SJCRH30 (cell line): ENCODE measurements around the gene GRK3. TPM values are rescaled to one million over a fixed set of nuclear protein-coding genes. Genes with fewer than 3 reads are reported as not detected.
"Not testable (repeated sequence)": the region's sequence is repeated elsewhere in the genome, so short reads cannot be mapped to it uniquely, and the experiment has no call there.

Source experiments
- DNase-seq, 2 experiments: peaks; one replicate each; pipeline ENCODE4 v3.0.0-alpha.2; 2015 to 2020
- H3K27ac ChIP-seq: fragments of 250-450 bp; sonication (Bioruptor Pico); 2 replicates; pipeline ENCODE4 v1.5.1; 2020; ENCODE audit warnings: mild to moderate bottlenecking, moderate library complexity
- H3K27me3 ChIP-seq: fragments of 250-450 bp; sonication (Bioruptor Pico); 2 replicates; pipeline ENCODE4 v1.5.1; 2020; ENCODE audit warnings: mild to moderate bottlenecking, moderate library complexity
- H3K36me3 ChIP-seq: fragments of 250-450 bp; sonication (Bioruptor Pico); 2 replicates; pipeline ENCODE4 v1.5.1; 2020; ENCODE audit warnings: mild to moderate bottlenecking, moderate library complexity
- H3K4me1 ChIP-seq: fragments of 250-450 bp; sonication (Bioruptor Pico); 2 replicates; pipeline ENCODE4 v1.5.1; 2020; ENCODE audit warnings: mild to moderate bottlenecking, moderate library complexity
- H3K4me3 ChIP-seq: fragments of 250-450 bp; sonication (Bioruptor Pico); 2 replicates; pipeline ENCODE4 v1.5.1; 2020; ENCODE audit warnings: mild to moderate bottlenecking, moderate library complexity
- H3K9me3 ChIP-seq: fragments of 250-450 bp; sonication (Bioruptor Pico); replicated peaks from 2 replicates; pipeline ENCODE4 v1.5.1; 2020; ENCODE audit warnings: mild to moderate bottlenecking, moderate library complexity
- total RNA-seq: library from RNA; depleted of rRNA; stranded (reverse); fragments of >200 nt; shearing (Covaris generic); gene quantifications from 2 replicates; pipeline ENCODE4 v1.2.3, GENCODE V29; 2014

Gene GRK3
- total RNA-seq, 1 experiment from 2014 or later = 45.6 TPM

DNA sequence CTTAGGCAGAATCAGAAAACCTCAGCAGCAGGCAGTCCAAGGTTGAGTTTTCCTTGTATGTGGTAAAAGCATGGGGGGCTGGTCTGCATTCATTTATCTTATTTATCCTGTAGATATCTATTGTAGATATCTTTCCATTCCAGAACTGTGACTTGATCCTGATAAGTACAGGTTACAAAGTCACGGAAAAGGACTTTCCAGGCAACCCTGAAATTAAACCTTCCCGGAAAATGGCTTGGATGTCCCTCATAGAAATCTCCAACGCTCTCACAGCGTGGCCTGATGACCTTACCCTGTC, 128.7 kb downstream of the GRK3 start:
- DNase-seq = peak in 1 of 2 experiments; percentile 32
- H3K36me3 ChIP-seq = peaks cover 82% of the 10 kb centered on the region
- no peak overlapping the region for H3K4me3 ChIP-seq
- peaks cover 49% of the 10 kb centered on the region for H3K4me1 ChIP-seq
- H3K9me3 ChIP-seq = no peaks in the 10 kb centered on the region
- no peaks in the 10 kb centered on the region for H3K27me3 ChIP-seq
- peak overlapping the region; percentile 66 for H3K27ac ChIP-seq

DNA sequence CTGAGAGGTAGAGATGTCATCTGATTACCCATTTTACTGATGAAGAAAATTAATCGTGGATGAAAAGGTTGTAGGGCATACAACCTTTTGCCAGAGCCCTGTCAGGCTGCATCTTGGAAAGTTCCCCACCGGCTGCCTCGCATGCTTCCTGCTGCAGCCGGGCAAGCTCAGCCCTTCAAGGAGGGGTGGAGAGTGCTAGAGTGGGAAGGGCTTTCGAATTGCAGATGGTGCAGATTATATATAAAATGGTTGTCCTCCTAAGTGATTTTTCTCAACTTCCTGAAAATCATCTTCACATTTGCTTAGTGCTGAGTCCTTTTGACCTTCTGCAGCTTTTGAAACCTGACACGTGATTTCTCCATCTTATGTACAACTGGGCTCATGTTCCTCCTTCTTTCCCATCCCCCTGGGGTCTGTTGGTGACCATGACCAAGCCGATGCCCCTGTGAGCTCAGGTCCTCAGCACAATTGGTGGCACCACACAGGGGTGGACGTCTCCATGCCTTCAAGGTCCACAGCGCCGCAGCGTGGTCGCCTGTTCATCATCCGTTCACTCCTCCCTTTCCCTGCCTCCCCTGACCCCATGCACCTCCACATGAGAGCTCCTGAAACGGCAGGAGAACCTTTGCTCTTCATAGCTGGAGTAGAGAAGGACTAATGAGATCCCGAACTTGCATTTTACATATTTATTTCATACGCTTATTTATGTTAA, 129.9 kb downstream of the GRK3 start:
- peaks cover 58% of the 10 kb centered on the region for H3K4me1 ChIP-seq
- peaks cover 72% of the 10 kb centered on the region for H3K36me3 ChIP-seq
- no peaks in the 10 kb centered on the region for H3K9me3 ChIP-seq
- H3K27me3 ChIP-seq = no peaks in the 10 kb centered on the region
- DNase-seq = no peak
- H3K4me3 ChIP-seq = no peak overlapping the region
- H3K27ac ChIP-seq = no peak overlapping the region

DNA sequence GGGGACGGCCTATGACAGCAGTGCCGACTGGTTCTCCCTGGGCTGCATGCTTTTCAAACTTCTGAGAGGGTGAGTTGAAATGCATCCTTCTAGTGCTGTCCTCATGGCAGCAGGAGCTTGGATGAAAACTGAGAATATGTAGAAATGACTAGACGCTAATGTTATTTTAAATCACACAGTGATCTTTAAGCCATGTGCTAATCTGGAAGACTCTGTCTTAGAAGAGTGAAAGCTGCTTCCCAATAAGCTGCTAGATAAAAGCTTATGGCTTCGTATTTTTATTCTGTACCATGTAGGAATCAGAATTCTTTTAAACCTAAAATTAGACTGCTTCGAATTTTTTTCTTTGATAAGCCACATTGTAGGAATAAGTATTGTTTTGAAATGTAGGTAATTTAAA, 130.7 kb downstream of the GRK3 start:
- no peak for DNase-seq
- no peak overlapping the region for H3K27ac ChIP-seq
- no peak overlapping the region for H3K4me3 ChIP-seq
- H3K4me1 ChIP-seq = peaks cover 66% of the 10 kb centered on the region
- no peaks in the 10 kb centered on the region for H3K9me3 ChIP-seq
- H3K27me3 ChIP-seq = no peaks in the 10 kb centered on the region
- peaks cover 69% of the 10 kb centered on the region for H3K36me3 ChIP-seq

DNA sequence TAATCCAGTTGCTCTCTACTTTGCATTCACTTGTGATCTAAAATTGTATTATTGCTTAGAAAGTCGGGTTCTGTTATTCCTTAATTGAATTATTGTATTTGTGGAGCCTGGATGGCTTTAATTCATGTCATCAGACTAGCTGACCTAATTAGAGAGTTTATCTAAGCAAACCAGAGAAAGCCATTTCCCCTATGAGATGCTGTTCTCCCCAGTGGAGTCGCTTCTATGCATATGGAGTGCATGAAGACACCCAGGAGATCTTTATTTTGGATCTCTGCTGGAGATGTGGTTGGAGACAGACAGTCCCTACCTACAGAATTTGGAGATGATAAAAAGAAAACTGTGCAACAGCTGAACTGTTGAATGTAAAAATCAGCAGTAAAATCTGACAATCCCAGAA, 132.3 kb downstream of the GRK3 start:
- DNase-seq = no peak
- Histone ChIP-seq H3K9me3 (no peaks in the 10 kb centered on the region), H3K4me1 (peaks cover 69% of the 10 kb centered on the region), H3K36me3 (peaks cover 58% of the 10 kb centered on the region), H3K4me3 (no peak overlapping the region), H3K27me3 (no peaks in the 10 kb centered on the region), H3K27ac (no peak overlapping the region)

DNA sequence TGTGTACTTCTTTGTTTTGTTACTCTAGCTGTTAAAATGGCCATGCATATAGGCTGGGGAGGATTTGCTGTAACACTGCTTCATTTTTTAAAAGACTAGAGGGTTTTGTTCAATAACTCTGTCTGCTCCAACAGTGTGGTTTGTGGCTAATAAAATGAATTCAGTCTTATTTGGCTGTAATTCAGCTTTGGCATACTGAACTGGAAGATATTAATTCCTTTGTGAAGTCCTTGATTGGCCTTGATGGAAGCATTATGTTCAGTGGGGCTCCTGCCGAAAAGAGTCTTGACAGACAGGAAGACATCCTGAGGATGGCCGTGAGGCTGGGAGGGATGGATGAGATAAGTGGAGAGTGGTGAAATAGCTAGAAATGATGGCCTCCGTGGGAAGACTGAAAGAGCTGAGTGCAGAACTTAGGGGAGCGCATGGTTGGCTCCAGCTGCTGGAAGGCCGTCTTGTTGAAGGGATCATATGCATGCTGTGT, 132.7 kb downstream of the GRK3 start:
- H3K9me3 ChIP-seq = no peaks in the 10 kb centered on the region
- peaks cover 58% of the 10 kb centered on the region for H3K36me3 ChIP-seq
- no peaks in the 10 kb centered on the region for H3K27me3 ChIP-seq
- DNase-seq = no peak
- no peak overlapping the region for H3K27ac ChIP-seq
- no peak overlapping the region for H3K4me3 ChIP-seq
- peaks cover 69% of the 10 kb centered on the region for H3K4me1 ChIP-seq

DNA sequence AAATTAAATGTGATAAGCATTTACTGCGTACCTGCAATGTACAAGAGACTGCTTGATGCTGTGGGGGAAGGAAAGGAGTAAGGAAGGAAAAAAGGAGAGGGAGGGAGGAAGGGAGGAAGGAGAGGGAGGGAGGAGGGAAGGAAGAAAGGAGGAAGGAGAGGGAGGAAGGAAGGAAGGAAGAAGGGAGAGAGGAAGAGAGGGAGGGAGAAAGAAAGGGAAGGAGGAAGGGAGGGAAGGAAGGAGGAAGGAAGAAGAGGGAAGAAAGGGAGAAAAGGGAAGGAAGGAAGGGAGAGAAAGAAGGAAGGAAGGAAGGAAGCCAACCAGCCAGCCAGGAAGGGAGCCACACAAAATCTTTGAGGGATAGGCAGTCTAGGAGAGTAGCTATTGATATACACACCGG, 133.5 kb downstream of the GRK3 start:
- H3K4me1 ChIP-seq = peaks cover 66% of the 10 kb centered on the region
- no peaks in the 10 kb centered on the region for H3K9me3 ChIP-seq
- H3K4me3 ChIP-seq = no peak overlapping the region
- H3K27me3 ChIP-seq = no peaks in the 10 kb centered on the region
- DNase-seq = no peak
- peaks cover 66% of the 10 kb centered on the region for H3K36me3 ChIP-seq
- H3K27ac ChIP-seq = peak overlapping the region; percentile 87

DNA sequence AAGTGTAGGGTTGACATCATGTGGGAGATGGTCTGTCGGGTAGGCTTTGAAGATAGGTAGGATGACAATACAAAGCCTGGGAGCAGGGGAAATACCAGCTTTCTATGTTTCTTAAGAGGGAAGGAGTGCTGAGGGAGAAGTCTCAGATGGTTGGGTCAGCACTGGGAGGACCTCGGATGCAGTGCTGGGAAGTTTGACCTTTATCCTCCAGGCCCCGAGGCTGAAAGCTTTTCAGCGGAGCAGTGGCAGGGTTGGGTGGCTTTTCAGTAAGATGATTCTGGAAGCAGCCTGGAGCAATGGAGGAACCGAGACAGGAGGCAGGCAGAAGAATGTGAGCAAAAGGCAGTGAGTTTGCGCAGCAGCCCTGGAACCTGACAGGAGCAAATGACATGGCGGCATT, 134.0 kb downstream of the GRK3 start:
- peak overlapping the region; percentile 87 for H3K27ac ChIP-seq
- DNase-seq = no peak
- peaks cover 62% of the 10 kb centered on the region for H3K4me1 ChIP-seq
- no peaks in the 10 kb centered on the region for H3K27me3 ChIP-seq
- H3K4me3 ChIP-seq = no peak overlapping the region
- peaks cover 67% of the 10 kb centered on the region for H3K36me3 ChIP-seq
- H3K9me3 ChIP-seq = no peaks in the 10 kb centered on the region

DNA sequence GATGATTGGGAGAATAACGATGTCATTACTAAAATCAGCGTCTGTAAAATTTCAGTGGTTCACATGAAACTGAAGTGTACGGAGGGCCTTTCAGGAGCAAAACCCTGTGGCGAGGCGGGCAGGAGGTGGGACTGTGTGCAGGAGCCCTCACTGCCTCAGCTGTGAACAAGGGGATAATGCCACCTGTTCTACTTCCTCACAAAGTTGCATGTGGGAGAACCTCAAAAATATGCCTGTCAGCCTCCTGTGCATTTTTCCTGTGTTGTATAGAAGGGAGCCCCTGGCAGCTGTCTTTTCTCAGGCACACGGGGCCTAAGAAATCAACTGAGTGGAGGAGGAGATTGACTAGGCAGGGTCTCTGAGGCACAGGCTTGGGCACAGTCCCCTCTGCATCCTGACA, 134.5 kb downstream of the GRK3 start:
- Histone ChIP-seq H3K4me3 (no peak overlapping the region), H3K9me3 (no peaks in the 10 kb centered on the region), H3K27ac (peak overlapping the region; percentile 87), H3K36me3 (peaks cover 68% of the 10 kb centered on the region), H3K4me1 (peaks cover 59% of the 10 kb centered on the region), H3K27me3 (no peaks in the 10 kb centered on the region)
- peak; percentile 92 to 97 for DNase-seq

DNA sequence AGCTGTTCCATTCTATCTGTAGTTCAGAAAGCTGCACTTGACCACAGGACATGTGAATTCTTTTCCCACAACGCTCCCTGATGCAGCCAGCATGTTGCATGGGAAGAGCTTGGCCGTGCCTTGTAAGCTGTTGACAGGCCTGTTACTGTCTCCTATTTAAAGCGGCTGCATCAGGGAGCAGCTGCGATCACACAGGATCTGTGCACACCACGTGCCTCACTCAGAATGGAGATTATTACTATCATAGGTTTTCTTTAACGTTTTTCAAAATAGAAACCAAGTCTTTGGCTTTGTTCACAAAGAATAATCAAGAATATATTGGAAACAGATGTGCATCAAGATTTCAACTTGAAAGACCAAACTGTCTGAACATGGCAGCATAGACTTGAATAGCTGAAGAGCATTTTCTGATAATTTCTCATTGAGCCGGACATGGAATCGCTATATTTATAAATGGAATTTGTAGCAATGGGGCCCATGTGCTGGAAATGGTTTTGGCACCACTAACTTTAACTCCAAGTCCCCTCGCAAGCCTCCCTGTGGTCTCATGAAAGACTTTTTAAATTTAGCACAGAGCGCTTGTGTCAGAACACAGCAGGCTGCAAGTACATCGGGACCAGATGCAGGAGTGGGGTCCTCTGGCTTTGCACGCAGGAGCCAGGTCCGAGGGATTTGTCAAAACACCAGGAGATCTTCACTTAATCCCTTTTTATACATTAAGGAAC, 136.7 kb downstream of the GRK3 start:
- peaks cover 57% of the 10 kb centered on the region for H3K4me1 ChIP-seq
- peaks cover 70% of the 10 kb centered on the region for H3K36me3 ChIP-seq

DNA sequence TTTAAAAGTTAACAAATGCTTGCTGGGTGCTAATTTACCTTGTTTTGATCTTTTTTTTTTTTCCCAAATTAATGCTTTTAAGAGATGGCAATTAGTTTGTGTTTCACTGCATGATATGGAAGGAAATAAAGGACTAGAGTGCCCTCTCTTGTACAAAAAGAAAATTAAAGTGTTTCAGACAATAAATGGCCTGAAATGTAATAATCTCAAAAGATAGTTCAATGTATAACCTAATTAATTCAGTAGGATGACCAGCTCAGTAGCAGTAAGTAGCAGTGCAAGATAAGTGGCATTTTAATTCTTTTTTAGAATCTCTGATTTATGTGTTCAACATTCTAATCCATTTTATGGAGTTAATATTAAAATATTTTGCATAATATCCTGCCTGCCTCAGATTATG, 137.6 kb downstream of the GRK3 start:
- no peaks in the 10 kb centered on the region for H3K9me3 ChIP-seq
- no peak overlapping the region; the same call in 1 of the 2 replicates for H3K27ac ChIP-seq
- DNase-seq = peak in 1 of 2 experiments; percentile 54
- no peaks in the 10 kb centered on the region for H3K27me3 ChIP-seq
- H3K4me1 ChIP-seq = peaks cover 52% of the 10 kb centered on the region
- H3K4me3 ChIP-seq = no peak overlapping the region
- peaks cover 69% of the 10 kb centered on the region for H3K36me3 ChIP-seq

More for the DNA sequence above, 136.7 kb downstream of the GRK3 start:
- Histone ChIP-seq H3K27ac (peak overlapping the region; percentile 87), H3K4me3 (0 out of 2 replicates have a peak overlapping the region, but pooled peaks have one; percentile 3), H3K27me3 (no peaks in the 10 kb centered on the region), H3K9me3 (no peaks in the 10 kb centered on the region)
- peak; percentile 96 to 99 for DNase-seq

DNA sequence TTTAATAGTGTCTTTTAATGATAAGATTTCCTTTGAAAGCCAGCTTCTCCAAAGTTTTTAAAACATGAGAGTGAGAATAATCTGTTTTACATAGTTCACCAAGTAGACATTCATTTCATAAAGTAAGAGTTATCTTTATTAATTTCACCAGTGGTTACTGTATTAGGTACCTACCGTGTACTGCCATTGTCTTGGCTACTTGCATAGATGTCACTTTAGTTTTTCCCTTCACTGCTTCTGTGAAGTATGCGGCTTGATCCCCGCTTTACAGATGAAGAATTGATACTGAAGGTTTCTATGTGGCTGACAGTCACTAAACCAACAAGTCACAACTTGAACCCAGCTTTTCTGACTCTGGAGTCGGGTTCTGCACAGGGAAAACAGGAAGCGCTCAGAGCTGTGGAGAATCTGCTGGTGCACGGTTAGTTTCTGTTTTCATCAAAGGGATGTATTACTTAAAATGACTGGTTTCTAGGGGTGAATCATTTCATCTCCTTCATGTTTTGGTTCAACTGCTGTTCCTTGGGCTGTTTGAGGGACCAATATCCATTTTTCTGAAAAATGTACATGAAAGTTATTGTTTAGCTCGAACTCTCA, 138.2 kb downstream of the GRK3 start:
- H3K36me3 ChIP-seq = peaks cover 64% of the 10 kb centered on the region
- H3K27me3 ChIP-seq = no peaks in the 10 kb centered on the region
- peaks cover 46% of the 10 kb centered on the region for H3K4me1 ChIP-seq
- no peak overlapping the region for H3K4me3 ChIP-seq
- no peak for DNase-seq
- no peaks in the 10 kb centered on the region for H3K9me3 ChIP-seq
- H3K27ac ChIP-seq = no peak overlapping the region

DNA sequence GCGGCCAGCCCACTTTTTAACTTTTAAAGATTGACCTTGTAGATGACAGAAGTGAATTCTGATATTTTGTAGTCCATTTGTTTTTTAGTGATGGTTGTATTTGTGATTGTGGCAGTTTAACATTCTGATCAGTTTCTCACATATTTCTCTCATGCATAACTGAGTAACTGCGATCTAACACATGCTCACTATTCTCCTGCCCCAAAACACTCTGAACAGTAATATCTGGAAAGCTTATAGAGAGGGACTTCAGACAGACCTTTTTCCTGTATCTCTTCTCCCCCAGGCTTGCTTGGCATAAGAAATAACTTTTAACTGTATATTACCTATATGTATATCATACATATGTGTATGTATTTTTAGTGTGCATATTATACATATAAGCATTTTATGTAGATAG, 140.2 kb downstream of the GRK3 start:
- no peak overlapping the region for H3K27ac ChIP-seq
- no peaks in the 10 kb centered on the region for H3K9me3 ChIP-seq
- no peak for DNase-seq
- H3K4me1 ChIP-seq = peaks cover 27% of the 10 kb centered on the region
- H3K27me3 ChIP-seq = no peaks in the 10 kb centered on the region
- peaks cover 69% of the 10 kb centered on the region for H3K36me3 ChIP-seq
- no peak overlapping the region for H3K4me3 ChIP-seq

DNA sequence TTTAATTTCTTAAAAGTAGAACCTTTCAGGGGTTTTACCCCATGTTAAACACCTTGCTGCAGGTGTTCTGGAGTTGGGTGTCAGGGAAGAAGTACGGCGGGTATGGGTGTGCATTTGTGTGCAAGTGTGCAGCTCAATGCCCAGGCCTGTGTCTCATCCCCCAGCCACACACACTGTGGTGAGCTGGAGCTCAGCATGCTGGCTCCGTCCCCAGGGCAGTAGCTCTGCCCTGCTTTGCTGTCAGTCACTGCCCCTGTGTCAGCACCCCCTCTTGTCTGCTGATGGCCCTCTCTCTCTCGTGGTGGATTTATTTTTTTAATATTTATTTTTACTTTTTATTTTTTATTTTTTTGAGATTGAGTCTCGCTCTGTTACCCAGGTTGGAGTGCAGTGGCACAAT, 141.7 kb downstream of the GRK3 start:
- no peak for DNase-seq
- H3K9me3 ChIP-seq = no peaks in the 10 kb centered on the region
- H3K4me3 ChIP-seq = no peak overlapping the region
- no peak overlapping the region for H3K27ac ChIP-seq
- H3K36me3 ChIP-seq = peaks cover 76% of the 10 kb centered on the region
- no peaks in the 10 kb centered on the region for H3K27me3 ChIP-seq
- H3K4me1 ChIP-seq = peaks cover 15% of the 10 kb centered on the region

DNA sequence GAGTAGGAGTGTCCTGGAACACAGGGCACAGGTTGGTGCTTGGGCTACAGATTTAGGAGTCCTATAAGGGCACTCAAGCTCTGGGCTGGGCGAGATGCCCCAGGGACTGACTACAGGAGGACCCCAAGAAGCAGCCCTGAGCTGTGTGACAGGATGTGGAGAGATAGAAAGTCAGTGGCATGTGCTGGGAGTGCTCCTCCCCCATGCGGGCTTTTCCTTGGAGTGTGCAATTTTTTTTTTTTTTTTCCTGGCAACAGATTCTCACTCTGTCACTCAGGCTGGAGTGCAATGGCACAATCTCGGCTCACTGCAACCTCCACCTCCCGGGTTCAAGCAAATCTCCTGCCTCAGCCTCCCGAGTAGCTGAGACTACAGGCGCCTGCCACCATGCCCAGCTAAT, 144.0 kb downstream of the GRK3 start:
- not testable (repeated sequence) for H3K4me1 ChIP-seq, DNase-seq, H3K4me3 ChIP-seq, H3K27ac ChIP-seq, H3K9me3 ChIP-seq, H3K27me3 ChIP-seq
- peaks cover 80% of the 10 kb centered on the region for H3K36me3 ChIP-seq

DNA sequence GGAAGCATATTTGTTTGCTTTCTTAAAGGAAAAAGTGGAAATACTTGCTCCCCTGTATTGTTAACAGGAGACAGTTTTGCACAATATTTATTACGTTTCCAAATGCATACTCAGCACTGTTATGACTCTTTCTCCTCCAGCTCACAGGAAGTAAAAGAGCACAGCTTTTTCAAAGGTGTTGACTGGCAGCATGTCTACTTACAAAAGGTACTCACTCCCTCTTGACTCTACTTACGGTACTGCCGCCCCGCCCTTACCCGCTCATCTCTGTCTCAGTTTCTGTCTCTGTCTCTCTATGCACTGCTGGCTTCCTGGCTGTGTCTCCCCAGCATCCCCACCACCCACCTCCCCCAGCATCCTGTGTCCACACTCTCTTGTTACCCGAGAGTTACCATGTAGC, 145.3 kb downstream of the GRK3 start:
- DNase-seq = no peak
- H3K27ac ChIP-seq = no peak overlapping the region
- H3K4me3 ChIP-seq = no peak overlapping the region
- H3K27me3 ChIP-seq = no peaks in the 10 kb centered on the region
- H3K4me1 ChIP-seq = no peaks in the 10 kb centered on the region
- H3K36me3 ChIP-seq = peaks cover 79% of the 10 kb centered on the region
- H3K9me3 ChIP-seq = no peaks in the 10 kb centered on the region
